NCI-H1694 treated with DMSO at 0.1 percent for 48 hours (cell line): ENCODE data around the gene KIF21A.
"Not testable (repeated sequence)": the region's sequence is repeated elsewhere in the genome, so short reads cannot be mapped to it uniquely, and the experiment has no call there.

Source experiments
- DNase-seq: peaks from one replicate; lab custom pipeline; 2025; lab: John Stamatoyannopoulos, UW

The KIF21A gene

DNA sequence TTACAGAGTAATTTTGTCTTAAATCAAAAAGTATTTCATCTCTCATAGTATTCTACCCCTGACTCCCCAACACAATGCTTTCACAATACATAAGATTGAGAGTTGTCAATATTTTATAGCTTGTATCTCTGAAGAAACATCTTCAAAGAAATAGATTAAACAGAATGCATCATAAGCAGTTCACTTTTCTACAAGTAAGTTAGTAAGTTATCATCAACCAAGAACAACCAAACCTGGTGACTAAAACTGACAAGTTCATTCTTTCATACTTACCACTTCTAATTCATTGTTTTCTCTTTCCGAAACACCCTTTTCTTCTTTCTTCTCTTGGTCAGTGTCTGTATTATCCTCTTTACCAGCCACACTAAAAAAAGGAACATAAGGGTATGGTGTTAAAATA lies 101.2 kb downstream of the KIF21A start:
- no peak for DNase-seq

GRCh38 chr12:39341179-39341578 lies 101.7 kb downstream of the KIF21A start:
- no peak for DNase-seq

DNA sequence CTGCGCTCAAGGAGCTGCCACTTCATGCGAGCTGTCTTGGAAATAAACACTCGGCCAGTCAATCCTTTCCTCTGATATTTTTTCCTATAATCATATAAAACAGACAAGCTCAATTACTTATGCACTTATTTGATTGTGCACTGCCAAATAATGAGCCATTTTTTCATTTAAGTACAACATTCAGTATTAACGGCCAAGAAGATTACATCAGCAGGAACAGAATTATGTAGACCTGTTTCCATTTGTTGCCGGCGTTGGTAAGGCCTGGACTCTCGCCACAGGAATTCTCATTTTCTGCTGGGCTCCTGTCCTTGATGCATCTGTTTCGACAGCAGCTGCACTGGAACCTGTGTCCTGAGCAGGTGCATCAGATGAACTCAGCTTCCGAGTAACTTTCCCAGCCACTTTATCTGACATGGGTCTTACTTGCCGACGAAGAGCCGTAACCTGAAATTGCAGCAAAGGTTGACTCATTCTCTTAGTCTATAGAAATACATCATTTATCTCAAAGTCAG lies 110.2 kb downstream of the KIF21A start:
- DNase-seq = no peak

- no peak for DNase-seq
Measured at GRCh38 chr12:39331539-39332261, 111.2 kb downstream of the KIF21A start.

- no peak for DNase-seq
Measured at GRCh38 chr12:39329876-39330275, 113.0 kb downstream of the KIF21A start.

DNA sequence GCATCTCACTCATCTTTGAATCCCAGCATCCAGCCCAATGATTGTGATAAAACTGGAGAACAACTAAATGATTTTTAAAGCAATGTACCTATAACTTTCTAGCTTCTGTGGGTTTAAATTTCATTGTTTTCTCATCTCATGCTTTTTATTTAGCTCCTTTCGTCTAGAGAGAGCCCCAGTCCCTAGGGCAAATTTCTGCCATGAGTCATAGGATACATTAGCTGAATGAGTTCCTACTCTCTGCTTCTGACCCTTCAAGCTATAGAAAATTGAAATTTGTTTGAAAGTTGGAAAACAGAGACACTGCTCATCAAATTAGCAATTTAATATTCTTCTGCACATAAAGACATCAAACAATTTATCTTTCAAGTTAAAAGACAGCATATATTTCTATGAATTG lies 113.9 kb downstream of the KIF21A start:
- no peak for DNase-seq

DNA sequence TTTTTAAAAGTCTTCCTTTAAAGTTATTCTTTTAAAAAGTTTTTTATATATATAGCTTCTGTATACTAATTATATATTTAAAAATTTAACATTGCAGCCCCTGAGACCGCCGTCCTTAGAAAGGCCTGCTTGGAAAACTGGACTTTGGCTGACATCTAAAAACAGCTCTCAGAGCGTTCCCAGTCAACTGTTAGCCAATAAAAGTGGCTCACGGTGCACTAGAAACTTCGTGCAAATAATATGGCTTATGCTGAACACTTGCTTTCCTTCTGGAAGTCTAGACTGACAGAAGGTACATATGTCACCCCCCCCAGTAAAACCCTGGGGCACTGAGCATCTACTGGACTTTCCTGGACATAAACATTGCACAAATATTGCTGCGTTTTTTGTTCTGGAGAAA lies 115.0 kb downstream of the KIF21A start:
- DNase-seq = no peak

DNA sequence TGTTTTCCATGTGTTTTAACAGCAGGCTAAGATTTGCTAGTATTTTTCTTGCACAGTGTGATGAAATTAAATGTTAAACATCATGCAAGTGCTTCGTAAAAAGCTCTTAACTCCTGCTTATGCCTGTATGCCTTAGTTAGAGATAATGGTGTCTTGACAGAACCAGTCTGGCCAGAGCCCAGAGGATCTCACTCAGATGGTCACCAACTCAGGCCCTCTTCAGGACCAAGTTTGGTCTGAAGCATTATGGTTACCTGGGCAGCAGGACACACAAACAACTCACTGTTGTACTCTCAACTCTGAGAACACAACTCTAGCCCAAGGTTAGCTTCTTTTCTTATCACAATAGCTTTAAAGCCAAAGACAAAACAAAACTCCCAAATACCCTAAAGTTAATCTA lies 115.4 kb downstream of the KIF21A start:
- no peak for DNase-seq

DNA sequence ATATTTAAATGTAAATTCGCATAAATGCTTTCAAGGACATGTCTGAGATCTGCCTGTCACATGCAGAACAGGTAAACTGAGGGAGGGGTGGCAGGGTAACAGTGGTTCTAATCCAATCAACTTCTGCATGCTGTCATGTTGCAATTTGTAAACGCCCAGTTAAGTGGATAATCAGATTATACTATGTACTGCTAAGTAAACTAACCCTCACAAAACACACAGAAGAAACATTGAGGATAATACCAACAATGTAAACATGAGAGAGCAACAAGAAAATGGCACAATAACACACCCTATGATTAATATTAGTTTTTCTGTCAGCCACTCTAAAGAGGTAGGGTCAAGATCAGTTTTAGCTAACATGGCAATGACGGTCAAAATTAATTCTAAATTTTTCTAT lies 123.7 kb downstream of the KIF21A start:
- no peak for DNase-seq

DNA sequence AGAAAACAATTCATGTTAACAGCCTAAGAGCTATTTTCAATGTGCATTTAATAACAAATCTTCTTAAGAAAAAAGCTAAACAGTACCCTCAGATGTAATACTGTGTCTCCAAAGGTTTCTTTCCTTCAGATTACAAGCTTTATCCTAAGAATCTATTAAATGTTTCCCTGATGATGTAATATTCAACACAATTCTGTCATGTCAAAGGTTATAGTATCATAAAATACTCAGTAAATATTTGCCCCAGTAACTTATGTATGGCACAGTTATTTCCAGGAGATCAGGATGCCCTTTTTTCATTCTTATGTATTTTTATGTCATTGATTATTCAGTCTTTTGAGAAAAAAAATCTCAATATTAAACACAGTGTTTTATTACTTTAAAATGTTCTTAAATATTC lies 128.4 kb downstream of the KIF21A start:
- no peak for DNase-seq

- no peak for DNase-seq
Measured at GRCh38 chr12:39309516-39309915, 133.4 kb downstream of the KIF21A start.

GRCh38 chr12:39301422-39301821 lies 141.5 kb downstream of the KIF21A start:
- DNase-seq = no peak

- no peak for DNase-seq
Measured at GRCh38 chr12:39300799-39301198, 142.1 kb downstream of the KIF21A start.

- DNase-seq = no peak
Measured at GRCh38 chr12:39297891-39298290, 145.0 kb downstream of the KIF21A start.

- DNase-seq = no peak
Measured at GRCh38 chr12:39296496-39296895, 146.4 kb downstream of the KIF21A start.

DNA sequence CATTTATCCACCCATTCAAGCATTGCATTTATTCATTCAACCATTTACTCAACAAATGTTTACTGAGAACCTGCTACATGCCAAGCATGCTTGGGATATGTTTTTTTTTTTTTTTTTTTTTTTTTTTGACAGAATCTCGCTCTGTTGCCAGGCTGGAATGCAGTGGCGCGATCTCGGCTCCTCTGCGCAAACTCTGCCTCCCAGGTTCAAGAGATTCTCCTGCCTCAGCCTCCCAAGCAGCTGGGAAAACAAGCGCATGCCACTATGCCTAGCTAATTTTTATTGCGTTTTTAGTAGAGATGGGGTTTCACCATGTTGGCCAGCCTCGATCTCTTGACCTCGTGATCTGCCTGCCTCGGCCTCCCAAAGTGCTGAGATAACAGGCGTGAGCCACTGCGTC lies 147.3 kb downstream of the KIF21A start:
- DNase-seq = not testable (repeated sequence)

- no peak for DNase-seq
Measured at GRCh38 chr12:39294715-39295114, 148.2 kb downstream of the KIF21A start.

DNA sequence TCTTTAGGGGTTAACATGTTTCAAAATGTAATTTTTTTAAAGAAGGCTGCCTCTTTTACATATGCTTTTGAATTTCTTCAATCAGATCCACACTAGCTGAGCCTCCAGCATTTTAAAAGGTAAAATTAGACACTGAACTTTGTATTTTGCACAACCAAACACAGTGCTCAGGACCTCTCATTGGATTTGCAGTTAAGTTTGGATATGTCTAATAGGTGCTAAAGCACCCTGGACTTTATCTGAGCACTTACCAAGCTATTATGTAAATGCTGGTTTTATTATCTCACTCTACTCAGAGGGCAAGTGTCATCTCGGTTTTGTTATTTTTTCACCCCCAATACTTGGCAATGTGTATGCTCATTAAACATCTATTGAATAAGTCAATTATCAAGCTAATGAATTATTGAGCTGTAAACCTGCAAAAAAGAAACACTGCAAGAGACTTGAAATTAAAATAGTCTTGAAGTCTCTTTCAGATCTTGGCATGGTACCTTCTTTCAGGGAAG lies 150.7 kb downstream of the KIF21A start:
- DNase-seq = no peak

DNA sequence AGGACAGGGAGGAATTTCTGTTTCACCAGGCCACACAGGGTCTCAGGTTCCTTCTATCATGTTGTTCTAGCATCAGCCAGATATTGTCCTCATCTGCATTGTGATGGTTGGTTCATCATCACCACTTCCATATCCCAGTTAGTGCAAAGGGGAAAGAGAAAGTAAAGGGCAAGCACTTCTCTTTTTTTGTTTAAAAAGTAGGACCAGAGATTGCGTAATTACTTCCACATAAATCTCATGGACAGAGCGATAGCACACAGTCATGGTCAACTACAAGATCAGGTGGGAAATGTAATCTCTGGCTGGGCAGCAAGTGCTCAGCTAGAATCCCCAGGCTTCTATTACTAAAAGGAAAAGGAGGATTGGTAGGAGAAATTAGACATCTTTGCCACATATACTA lies 155.1 kb downstream of the KIF21A start:
- no peak for DNase-seq

GRCh38 chr12:39287409-39287808 lies 155.5 kb downstream of the KIF21A start:
- no peak for DNase-seq

DNA sequence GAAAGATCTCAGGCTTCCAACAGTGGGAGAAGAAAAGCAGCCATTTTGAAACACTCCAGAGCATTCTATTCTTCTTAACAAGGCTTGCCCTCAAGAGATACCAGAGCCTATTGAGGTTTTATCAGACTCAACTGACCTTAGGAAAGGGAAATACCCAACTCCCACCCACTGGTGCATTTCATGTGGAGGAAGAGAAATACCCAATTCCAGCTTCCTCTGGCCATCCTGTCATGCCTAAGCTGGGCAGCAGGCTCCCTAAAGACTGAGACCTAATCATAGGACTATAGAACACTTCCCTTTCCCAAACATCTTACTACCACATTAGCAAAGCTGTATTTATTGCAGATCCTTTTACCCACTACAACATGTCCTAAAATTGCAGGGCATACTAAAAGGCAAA lies 164.5 kb downstream of the KIF21A start:
- no peak for DNase-seq

DNA sequence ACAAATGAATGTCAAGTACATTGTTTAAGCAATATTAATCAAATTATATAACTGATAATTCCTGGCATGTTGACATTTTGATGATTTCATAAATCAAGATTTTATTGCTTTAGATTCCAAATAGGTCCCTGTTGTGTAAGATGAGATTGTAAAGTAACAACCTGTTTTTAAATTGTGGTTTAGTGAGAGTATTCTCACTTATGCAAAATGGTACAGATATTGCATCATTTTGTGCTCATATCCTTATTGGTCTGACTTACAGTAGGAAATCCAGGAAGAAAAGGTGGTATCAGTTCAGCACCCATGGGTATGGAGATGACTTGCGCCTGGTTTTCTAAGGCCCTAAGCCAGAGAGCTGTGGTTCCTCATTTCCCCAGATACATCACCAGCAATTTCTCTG lies 165.5 kb downstream of the KIF21A start:
- DNase-seq = no peak

DNA sequence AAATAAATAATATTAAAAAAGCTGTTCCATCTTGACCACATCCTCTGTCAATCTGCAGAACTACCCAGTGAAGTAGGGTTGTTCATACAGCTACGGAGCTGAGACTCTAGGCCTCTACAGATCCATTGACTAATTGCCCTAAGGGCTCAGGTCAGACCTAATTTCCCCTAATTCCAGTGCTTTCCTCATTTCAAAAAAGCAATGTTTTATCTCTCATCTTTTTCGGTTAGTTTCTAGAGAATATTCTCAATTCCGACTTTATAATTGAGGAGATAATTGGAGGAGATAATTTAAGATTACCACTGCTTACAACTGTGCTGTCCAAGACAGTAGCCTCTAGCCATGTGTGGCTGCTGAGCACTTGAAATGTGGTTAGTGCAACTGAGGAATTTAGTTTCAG lies 167.1 kb downstream of the KIF21A start:
- no peak for DNase-seq
